Measurements from ENCODE around the gene MTHFD1L.

GRCh38 chr6:150975136-150975535 is 109.6 kb downstream of the MTHFD1L start:
- TF ChIP-seq, protein P1, sequence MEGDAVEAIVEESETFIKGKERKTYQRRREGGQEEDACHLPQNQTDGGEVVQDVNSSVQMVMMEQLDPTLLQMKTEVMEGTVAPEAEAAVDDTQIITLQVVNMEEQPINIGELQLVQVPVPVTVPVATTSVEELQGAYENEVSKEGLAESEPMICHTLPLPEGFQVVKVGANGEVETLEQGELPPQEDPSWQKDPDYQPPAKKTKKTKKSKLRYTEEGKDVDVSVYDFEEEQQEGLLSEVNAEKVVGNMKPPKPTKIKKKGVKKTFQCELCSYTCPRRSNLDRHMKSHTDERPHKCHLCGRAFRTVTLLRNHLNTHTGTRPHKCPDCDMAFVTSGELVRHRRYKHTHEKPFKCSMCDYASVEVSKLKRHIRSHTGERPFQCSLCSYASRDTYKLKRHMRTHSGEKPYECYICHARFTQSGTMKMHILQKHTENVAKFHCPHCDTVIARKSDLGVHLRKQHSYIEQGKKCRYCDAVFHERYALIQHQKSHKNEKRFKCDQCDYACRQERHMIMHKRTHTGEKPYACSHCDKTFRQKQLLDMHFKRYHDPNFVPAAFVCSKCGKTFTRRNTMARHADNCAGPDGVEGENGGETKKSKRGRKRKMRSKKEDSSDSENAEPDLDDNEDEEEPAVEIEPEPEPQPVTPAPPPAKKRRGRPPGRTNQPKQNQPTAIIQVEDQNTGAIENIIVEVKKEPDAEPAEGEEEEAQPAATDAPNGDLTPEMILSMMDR (IDR thresholded peaks at IDR 0.05) = no peak
- no peak for TF ChIP-seq POLR2A (IDR thresholded peaks at IDR 0.05)
